HUES6 (cell line): ENCODE measurements around the gene ASB18.
"Not testable (repeated sequence)": the region's sequence is repeated elsewhere in the genome, so short reads cannot be mapped to it uniquely, and the experiment has no call there.

ENCODE experiments used
- H3K27ac ChIP-seq: 2 replicates; pipeline ENCODE4 v1.7.0; 2013; ENCODE audit warnings: low read depth, mild to moderate bottlenecking, low read length, inconsistent platforms
- H3K27me3 ChIP-seq: 2 replicates; pipeline ENCODE4 v1.6.1; 2013; ENCODE audit warnings: low read length; ENCODE audit not compliant: control insufficient read depth, insufficient read depth
- H3K36me3 ChIP-seq: 2 replicates; pipeline ENCODE4 v1.6.1; 2013; ENCODE audit warnings: low read length; ENCODE audit not compliant: control insufficient read depth, insufficient read depth
- H3K4me1 ChIP-seq: 2 replicates; pipeline ENCODE4 v1.6.1; 2013; ENCODE audit warnings: low read length; ENCODE audit not compliant: control insufficient read depth, insufficient read depth
- H3K4me3 ChIP-seq: 2 replicates; pipeline ENCODE4 v1.5.1; 2013; ENCODE audit warnings: low read depth, low read length
- H3K9ac ChIP-seq: one replicate; pipeline ENCODE4 v1.6.1; 2013; ENCODE audit warnings: mild to moderate bottlenecking, low read length
- H3K9me3 ChIP-seq: 2 replicates; pipeline ENCODE4 v1.6.1; 2013; ENCODE audit warnings: low read depth, low read length; ENCODE audit not compliant: control insufficient read depth, insufficient read depth

The ASB18 gene

DNA sequence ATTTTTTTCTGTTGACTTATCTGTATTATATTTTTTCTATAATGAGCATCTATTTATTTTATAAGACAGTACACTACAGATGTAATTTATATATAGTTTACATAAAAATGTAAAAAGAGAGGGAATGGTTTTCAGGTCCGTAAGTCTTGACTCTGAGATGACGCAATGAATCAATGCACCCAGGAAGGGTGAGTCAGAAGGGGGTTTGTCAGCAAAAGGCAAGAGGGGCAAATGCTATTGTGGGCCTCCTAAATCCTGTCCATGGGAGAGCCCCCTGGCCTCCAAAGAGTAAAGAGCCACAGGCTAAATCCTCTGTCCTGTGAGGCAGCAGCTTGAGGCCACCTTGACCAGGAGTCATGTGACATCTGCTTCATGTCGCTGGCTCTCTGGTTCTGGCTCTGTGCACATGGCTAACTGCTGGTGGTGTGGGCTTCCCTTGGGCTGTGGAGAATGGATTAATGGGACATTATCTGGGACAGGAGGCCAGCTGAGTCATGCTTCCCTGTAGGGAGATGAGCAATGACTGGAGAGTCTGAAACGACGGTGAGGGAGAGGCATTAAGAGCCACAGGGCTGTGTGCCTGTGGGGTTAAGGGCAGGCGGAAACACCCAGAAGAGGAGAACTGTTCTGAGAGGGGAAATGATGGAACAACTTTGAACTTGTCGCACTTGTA is 22.8 kb upstream of the ASB18 start:
- Histone ChIP-seq H3K9ac (no peak overlapping the region), H3K9me3 (peaks cover 9% of the 10 kb centered on the region), H3K4me1 (no peaks in the 10 kb centered on the region; the same call in 1 of the 2 replicates), H3K36me3 (no peaks in the 10 kb centered on the region), H3K27ac (no peak overlapping the region), H3K27me3 (peaks cover 3% of the 10 kb centered on the region; the same call in 1 of the 2 replicates), H3K4me3 (no peak overlapping the region)

DNA sequence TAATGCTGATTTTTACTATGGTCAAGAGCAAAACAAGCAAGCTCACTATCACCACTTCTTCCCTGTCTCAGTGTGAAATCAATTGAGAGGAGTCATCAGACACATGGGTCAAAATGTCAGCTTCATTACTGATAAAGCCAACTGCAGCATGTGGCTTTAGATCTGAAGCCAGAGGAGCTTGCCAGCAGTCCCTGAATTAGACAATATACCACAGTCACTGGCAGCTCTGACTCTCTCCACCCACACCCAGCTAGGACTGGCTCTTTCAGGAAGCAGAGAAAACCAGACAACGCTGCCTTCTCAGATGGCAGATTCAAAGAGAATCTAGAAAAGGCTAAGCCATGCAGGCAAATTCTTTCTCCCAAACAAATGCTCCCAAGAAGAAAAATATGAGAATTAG is 20.0 kb upstream of the ASB18 start:
- H3K36me3 ChIP-seq, result no peaks in the 10 kb centered on the region
- no peak overlapping the region for H3K27ac ChIP-seq
- H3K9me3 ChIP-seq, result peaks cover 9% of the 10 kb centered on the region
- H3K4me3 ChIP-seq, result no peak overlapping the region
- no peak overlapping the region for H3K9ac ChIP-seq
- no peaks in the 10 kb centered on the region; the same call in 1 of the 2 replicates for H3K4me1 ChIP-seq
- H3K27me3 ChIP-seq, result no peaks in the 10 kb centered on the region

DNA sequence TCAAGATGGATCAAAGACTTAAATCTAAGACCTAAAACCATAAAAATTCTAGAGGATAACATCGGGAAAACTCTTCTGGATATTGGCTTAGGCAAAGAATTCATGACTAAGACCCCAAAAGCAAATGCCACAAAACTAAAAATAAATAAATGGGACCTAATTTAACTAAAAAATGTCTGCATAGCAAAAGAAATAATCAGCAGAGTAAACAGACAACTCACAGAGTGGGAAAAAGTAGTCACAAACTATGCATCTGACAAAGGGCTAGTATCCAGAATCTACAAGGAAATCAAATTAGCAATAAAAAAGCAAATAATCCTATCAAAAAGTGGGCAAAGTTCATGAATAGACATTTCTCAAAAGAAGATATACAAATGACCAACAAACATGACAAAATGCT is 18.2 kb upstream of the ASB18 start:
- no peaks in the 10 kb centered on the region for H3K36me3 ChIP-seq
- peaks cover 9% of the 10 kb centered on the region for H3K9me3 ChIP-seq
- H3K4me1 ChIP-seq, result no peaks in the 10 kb centered on the region; the same call in 1 of the 2 replicates

DNA sequence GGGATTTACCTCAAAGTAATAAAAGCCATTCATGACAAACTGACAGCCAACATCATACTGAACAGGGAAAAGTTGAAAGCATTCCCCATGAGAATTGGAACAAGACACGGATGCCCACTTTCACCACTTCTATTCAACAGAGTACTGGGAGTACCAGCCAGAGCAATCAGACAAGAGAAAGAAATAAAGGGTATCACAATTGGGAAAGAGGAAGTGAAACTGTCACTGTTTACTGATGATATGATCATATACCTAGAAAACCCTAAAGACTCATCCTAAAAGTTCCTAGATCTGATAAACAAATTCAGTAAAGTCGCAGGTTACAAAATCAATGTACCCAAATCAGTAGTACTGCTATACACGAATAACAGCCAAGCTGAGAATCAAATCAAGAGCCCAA is 17.2 kb upstream of the ASB18 start:
- Histone ChIP-seq H3K4me1 (no peaks in the 10 kb centered on the region), H3K36me3 (no peaks in the 10 kb centered on the region), H3K27me3 (no peaks in the 10 kb centered on the region), H3K9me3 (peaks cover 9% of the 10 kb centered on the region), H3K9ac (no peak overlapping the region), H3K27ac (no peak overlapping the region), H3K4me3 (no peak overlapping the region)

More for the DNA sequence above, 18.2 kb upstream of the ASB18 start:
- no peak overlapping the region for H3K27ac ChIP-seq
- no peak overlapping the region for H3K4me3 ChIP-seq
- no peak overlapping the region for H3K9ac ChIP-seq
- no peaks in the 10 kb centered on the region for H3K27me3 ChIP-seq

DNA sequence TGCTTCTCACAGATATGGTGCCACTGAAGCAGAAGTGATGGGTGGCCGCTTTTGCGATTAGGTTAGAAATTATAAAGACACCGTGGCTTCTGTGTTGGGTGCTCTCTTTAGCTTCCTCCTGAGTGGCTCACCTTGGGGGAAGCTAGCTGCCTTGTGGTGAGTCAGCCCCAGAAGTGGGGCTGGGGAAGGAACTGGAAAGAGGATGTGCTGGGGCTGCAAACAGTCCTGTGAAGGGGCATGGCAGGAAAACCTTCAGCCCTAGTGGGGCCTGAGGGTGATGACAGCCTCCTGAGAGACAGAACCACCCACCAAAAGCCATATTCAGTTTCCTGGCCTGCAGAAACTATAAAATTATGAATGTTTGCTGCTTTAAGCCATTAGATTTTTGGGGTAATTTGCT is 8.9 kb upstream of the ASB18 start:
- Histone ChIP-seq H3K27ac (no peak overlapping the region), H3K9me3 (peaks cover 26% of the 10 kb centered on the region), H3K4me1 (no peaks in the 10 kb centered on the region), H3K36me3 (no peaks in the 10 kb centered on the region), H3K4me3 (no peak overlapping the region), H3K27me3 (no peaks in the 10 kb centered on the region), H3K9ac (no peak overlapping the region)

DNA sequence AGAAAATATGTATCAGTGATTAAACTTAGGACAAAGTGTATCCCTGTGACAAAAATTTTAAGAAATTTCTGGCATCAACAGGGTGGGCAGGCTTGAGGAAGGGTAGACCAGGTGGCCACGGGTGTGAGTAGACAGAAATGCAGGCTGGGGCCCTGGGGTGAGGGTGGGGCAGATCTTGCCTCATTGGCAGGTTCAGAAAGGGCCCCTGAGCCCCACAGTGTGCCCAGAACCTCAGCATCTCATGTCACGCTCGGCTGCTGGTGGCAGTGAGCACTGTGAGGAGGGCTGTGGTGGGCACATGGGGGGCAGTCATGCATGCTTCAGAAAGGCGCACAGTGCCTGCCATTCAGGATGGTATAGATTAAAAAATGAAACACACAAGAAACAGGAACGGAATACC is 7.6 kb upstream of the ASB18 start:
- no peak overlapping the region for H3K4me3 ChIP-seq
- no peaks in the 10 kb centered on the region for H3K4me1 ChIP-seq
- H3K36me3 ChIP-seq, result no peaks in the 10 kb centered on the region
- no peak overlapping the region for H3K9ac ChIP-seq
- H3K27ac ChIP-seq, result no peak overlapping the region
- H3K9me3 ChIP-seq, result peaks cover 26% of the 10 kb centered on the region
- no peaks in the 10 kb centered on the region for H3K27me3 ChIP-seq

DNA sequence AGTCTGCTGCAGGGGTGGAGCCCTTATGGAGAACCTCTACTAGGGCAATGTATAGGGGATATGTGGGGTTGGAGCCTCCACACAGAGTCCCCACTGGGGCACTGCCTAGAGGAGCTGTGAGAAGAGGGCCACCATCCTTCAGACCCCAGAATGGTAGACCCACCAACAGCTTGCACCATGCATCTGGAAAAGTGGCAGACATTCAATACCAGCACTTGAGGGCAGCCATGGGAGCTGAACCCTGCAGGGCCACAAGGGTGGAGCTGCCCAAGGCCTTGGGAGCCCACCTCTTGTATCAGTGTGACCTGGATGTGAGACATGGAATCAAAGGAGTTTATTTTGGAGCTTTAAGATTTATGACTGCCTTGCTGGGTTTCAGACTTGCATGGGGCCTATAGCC is 5.7 kb upstream of the ASB18 start:
- not testable (repeated sequence) for H3K36me3 ChIP-seq, H3K9ac ChIP-seq, H3K4me1 ChIP-seq, H3K27me3 ChIP-seq, H3K27ac ChIP-seq, H3K4me3 ChIP-seq
- peaks cover 26% of the 10 kb centered on the region for H3K9me3 ChIP-seq

DNA sequence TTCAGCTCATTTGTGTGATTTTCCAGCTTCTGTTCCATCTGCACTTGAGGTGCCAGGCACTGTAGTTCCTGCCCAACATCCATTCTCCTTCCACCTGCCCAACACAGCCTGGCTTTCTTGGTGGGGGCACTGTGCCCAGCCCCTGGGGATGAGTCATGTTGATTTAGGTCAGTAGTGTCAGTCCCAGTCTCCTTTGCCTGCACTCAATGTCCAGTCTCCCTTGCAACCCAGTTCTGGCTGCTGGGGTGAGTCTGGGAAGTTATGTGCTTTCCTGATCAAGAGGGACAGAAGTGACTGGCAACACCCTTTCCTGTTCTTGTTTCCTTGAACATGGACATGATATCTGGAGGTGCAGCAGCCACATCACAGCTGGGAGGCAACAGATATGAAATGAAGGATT is 1.5 kb upstream of the ASB18 start:
- Histone ChIP-seq H3K36me3 (no peaks in the 10 kb centered on the region), H3K27ac (no peak overlapping the region), H3K27me3 (no peaks in the 10 kb centered on the region), H3K4me3 (no peak overlapping the region), H3K9me3 (peaks cover 20% of the 10 kb centered on the region), H3K9ac (no peak overlapping the region), H3K4me1 (no peaks in the 10 kb centered on the region)

DNA sequence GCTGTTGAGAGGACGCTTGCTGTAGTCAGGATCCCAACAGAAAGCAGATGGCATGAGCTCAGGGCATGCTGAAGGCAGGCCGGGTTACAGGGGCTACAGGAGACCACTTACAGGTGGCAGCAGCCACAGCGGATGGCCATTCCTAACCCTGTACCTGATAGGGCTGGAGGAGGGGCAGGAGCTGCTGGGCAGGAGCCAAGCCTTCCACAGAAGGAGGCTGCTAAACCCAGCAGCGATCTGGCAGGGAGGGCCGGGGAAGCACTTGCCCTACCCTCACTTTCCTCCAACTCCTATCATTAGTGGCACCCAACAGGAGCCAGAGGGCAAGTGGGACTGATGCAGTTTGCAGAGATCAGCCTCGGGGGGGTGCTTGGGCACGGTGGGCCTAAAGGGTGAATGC is 2.0 kb downstream of the ASB18 start:
- H3K36me3 ChIP-seq, result no peaks in the 10 kb centered on the region
- no peak overlapping the region for H3K4me3 ChIP-seq
- no peak overlapping the region for H3K9ac ChIP-seq
- no peaks in the 10 kb centered on the region for H3K27me3 ChIP-seq
- H3K27ac ChIP-seq, result no peak overlapping the region
- no peaks in the 10 kb centered on the region for H3K4me1 ChIP-seq
- H3K9me3 ChIP-seq, result no peaks in the 10 kb centered on the region

DNA sequence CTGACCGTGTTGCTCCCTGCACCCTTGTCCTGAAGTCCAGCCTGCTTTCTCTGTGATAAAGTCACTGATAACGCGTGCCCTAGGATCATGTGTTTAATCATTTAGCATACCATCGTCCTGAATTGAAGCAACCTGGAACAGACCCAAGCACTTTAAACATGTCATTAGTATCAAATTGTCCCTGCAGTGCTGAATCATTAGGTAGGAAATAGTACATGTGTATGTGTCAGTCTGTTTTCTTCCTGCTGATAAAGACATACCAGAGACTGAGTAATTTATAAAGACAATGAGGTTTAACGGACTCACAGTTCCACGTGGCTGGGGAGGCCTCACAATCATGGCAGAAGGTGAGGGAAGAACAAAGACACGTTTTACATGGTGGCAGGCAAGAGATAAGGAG is 2.8 kb downstream of the ASB18 start:
- H3K27me3 ChIP-seq, result no peaks in the 10 kb centered on the region
- no peak overlapping the region for H3K27ac ChIP-seq
- H3K4me1 ChIP-seq, result no peaks in the 10 kb centered on the region
- H3K9ac ChIP-seq, result no peak overlapping the region
- no peaks in the 10 kb centered on the region for H3K36me3 ChIP-seq
- H3K9me3 ChIP-seq, result no peaks in the 10 kb centered on the region
- H3K4me3 ChIP-seq, result no peak overlapping the region

DNA sequence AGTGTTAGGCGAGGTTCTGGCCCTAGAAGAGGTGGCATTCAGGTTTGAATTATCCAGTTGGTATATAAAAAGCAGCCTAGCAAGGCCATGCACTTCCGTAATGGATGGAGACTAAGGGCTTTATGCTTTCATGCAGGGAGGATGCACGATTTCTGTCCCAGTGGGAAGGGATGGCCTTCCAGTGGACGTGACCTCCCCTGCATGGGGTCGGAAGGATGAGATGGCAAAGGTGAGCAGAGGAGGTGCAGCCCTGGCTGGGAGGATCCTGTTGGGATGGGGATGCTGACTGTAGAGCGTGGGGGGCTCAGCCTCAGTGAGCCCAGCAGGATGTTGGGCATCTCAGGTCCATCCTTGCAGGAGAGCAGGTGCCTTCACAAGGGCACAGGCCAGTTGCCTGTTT is 4.8 kb downstream of the ASB18 start:
- no peak overlapping the region for H3K9ac ChIP-seq
- no peaks in the 10 kb centered on the region for H3K36me3 ChIP-seq
- H3K27ac ChIP-seq, result no peak overlapping the region
- peaks cover 1% of the 10 kb centered on the region; the same call in 1 of the 2 replicates for H3K4me1 ChIP-seq
- H3K9me3 ChIP-seq, result no peaks in the 10 kb centered on the region
- H3K27me3 ChIP-seq, result no peaks in the 10 kb centered on the region
- H3K4me3 ChIP-seq, result no peak overlapping the region
